Right kidney (tissue), 1 donor: Measurements from ENCODE around the gene SP100.

Source experiments
- DNase-seq: peaks from one replicate; pipeline ENCODE4 v3.0.0-alpha.2; 2016

Gene SP100

DNA sequence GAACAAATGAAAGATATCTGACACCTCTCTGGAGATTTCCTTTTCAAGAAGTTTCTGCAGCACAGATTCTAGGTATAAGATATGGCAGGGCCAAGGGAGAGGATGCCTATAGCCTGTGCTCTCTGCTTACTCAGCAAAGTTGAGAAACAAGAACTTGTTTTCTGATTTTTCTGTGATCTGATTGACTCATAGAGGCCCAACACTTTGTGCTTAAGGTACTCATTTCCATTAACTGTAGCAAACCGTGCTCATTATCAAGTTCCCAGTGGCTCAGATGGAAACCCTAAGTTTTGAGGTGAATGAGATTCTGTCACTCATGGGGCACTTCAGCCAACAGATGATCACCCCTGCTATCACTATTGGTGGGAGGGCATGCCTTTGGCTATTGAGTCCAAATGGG, 124.3 kb downstream of the SP100 start:
- no peak for DNase-seq

DNA sequence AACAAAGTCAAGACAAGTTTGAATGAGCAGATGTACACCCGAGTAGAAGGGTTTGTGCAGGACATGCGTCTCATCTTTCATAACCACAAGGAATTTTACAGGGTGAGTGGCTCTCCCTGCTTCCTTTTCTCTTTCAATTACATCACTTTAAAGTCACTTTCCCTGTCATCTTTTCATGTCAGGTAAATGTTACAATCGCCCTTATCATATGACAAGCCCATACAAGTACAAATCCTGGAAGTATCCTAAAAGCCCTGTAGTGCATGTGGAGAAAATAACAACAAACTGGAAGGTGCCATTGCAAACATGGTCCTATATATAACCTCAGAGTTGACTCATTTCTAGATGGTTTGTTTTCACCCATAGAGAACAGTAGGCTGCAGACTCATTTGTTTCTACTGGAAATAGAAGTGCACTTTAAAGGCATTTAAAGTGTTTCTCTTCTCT, 126.0 kb downstream of the SP100 start:
- DNase-seq: no peak

DNA sequence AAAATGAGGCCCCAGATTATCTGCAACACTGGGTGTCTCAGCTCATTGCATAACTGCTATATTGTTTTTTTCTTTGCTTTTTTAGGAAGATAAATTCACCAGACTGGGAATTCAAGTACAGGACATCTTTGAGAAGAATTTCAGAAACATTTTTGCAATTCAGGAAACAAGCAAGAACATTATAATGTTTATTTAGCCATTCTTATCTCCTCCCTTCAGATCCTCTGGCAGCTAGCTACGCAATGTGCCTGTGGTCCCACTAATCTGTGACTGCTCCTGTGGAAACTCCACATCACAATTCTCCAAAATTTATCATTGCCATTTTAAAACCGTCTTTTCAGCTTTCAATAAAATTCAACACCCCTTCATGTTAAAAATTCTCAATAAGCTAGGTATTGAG, 126.8 kb downstream of the SP100 start:
- DNase-seq: no peak

DNA sequence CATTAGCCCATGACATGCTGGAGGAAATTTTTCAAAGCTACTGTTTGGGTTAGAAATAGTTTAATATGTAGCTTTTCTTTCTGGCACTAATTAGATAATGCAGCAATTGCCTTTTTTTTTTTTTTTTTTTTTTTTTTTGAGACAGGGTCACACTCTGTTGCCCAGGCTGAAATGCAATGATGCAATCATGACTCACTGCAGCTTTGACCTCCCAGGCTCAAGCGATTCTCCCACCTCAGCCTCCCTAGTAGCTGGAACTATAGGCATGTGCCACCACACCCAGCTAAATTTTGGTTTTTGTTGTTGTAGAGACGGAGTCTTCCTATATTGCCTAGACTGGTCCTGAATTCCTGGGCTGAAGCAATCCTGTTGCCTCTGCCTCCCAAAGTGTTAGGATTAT, 136.2 kb downstream of the SP100 start:
- DNase-seq: no peak

DNA sequence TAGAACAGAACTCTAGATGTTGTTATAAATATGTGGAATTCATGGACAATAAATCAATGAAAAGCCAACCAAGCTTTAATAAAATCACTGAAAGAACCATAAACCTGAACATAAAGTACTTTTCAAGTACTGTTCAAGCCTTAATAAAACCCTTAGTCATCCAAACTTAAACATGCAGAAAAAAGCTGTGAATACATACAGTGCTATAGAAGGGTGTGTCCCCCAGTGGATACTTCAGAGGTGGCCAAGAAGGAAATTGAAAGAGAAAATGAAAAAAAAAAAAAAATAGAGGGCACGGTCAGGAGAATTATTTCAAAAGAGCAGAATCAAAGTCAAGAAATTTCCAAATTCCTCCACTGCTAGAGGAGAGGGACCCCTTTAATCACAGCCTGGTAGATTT, 141.1 kb downstream of the SP100 start:
- DNase-seq: no peak

DNA sequence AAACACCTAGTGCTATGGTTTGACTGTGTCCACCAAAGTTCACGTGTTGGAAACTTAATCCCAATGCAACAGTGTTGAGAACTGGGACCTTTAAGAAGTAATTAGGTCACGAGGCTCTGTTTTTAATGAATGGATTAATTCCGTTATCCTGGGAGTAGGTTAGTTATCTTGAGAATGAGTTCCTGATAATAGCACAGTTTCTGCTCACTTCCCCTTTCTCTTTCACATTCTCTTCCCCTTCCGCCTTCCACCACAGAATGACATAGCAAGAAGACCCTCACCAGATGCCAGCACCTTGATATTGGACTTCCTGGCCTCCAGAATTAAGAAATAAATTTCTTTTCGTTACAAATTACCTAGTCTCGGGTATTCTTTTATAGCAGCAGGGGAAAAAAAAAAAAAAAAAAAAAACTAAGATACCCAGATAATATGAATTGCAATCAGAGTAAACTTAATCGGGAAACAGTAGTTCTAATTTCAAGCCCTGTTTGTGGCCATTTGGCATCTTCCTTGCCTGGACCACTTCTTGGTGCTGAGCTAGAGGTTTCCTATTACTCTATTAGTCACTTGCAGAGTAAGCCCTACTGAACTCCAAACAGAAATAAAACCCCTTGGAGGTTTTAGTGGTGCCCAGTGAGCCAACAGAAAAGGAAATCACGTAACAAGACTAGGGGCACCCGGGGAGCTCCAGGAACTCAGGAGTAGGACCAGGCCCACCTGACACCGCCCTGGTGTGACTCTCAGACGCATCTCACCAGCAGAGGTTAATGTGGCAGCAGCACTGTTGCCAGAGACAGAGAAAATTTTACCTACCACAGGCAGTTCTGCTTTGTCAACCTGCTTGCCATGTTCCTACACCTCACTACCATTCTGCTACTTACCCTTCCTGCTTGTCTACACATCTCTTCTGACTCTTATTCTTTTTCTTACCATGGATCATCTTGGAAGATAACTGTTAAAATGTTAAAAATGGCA, 149.1 kb downstream of the SP100 start:
- no peak for DNase-seq

DNA sequence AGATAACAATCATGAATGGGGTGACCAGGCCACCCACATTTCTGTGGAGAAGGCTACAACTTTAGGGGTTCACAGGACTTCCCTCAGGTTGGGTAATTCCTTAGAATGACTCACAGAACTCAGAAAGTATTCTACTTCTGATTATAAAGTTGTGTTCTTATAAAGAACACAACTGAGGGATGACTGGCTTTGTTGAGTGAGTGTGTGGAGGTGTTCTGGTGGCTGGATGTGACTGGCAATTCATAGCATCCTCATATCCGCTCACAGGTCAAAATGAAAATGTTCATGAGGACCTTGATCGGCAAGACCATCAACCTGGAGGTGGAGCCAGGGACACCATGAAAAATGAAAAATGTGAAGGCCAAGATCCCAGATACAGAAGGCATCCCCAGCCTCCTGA, 153.3 kb downstream of the SP100 start:
- no peak for DNase-seq

DNA sequence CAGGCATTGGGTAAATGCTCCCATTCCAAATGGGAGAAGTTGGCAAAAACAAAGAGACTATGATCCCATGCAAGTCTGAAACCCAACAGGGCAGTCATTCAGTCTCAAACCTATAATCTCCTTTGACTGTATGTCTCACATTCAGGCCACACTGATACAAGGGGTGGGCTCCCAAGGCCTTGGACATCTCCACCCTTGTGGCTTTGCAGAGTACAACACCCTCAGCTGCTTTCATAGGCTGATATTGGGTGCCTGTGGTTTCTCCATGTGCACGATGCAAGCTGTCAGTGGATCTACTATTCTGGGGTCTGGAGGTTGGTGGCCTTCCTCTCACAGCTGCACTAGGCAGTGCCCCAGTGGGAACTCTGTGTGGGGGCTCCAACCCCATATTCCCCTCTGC, 155.0 kb downstream of the SP100 start:
- DNase-seq: no peak

DNA sequence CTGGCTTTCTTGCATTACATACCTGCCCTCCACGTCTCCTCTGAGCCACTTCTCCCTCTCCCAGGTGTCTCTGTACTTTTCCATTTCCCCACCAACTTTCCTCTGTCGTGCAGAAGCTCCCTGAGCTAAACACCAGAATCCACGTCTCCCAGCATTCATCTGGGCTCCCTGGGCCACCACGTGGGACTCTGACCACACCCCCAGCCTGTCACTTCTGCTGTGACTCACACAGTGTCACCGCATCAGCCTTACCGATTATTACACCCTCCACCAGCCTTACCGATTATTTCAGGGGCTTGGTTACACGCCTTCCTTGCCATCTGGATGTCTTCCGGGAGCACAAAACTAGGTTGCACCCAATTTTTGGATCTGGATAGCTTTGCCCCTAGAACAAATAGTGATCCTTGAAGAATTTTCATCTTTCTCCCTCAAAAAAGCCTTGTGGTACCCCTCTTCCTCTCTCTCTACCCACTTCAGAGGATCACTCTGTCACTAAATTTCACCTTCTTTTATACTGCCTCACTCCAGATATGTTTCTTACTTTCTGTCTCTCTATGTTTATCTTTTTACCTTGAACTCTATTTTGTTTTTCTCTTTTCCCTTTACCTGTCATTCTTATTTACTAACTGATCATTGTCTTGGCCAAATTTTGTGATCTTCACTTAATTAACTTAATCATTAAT, 159.8 kb downstream of the SP100 start:
- DNase-seq: no peak

DNA sequence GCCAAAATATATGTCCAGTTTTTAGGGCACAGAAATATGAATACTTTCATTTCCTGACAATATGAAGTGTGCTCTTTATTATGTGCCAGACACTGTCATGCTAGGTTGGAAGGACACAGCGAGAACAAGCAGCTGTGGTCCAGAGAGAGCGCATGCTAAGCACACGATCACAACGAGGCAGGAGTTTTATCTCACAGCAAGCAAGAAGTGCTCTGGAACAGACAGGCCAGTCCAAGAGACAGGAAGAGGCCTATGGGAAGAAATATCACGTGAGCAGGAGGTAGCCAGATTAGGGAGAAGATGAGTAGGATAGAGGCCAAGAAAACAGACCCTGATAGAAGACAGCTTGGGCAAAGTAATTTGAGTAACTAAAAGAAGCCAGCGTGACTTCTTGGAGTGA, 161.1 kb downstream of the SP100 start:
- DNase-seq: no peak

DNA sequence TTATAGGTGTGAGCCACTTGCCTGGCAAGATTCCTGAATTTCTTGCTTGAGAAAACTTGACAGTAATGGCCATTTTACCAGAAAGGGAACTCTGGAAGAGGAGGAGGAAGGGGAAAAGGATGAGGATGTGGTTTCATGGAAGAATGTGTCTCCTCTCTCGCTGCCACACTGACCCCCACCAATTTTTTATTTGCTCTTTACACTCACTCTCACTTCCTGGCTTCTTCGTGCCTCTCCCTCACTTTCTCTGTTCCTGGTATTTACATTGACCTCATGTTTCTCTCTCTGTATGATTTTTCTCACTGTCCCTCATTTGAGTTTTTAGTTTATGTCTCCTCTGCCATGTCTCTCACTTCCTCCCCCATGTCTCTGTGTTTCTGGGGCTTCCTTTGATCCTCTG, 162.1 kb downstream of the SP100 start:
- DNase-seq: no peak

DNA sequence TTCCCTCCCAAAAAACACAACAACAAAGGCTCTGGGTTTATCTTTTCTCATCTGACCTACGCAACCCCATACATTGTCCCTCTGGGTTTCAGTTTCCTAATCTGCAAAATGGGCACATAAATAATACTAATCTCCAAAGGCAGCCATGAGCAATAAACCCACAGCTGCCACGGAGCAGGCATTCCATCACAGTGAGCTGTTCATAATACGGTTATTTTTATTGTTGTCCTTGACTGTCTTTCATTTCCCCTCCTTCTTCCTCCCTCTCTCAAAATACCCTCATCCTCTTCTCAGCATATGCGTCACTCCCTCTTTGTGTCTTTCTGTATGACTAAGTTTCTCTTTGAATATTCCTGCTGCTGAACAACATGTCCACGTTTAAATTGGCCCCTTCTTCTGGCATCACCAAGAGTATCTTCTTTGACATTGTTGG, 166.9 kb downstream of the SP100 start:
- no peak for DNase-seq

DNA sequence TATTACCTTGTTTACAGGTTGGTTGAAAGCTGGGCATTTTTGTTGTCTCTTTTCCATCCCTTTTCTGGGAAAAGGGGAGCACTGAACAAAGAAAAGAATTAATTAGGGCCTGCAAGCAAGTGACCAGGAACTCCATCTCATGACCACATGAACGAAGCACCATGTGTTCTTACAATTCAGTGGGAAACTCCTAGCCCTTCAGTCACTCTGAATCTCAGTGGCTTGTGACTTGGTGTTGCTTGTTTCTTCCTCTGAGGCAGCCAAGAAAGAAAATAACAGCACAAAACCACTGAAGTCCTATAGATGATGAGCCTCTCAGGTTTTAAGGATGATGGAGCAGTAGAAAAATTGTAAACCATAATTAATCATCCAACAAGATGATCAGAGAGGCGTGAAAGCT, 167.6 kb downstream of the SP100 start:
- no peak for DNase-seq

DNA sequence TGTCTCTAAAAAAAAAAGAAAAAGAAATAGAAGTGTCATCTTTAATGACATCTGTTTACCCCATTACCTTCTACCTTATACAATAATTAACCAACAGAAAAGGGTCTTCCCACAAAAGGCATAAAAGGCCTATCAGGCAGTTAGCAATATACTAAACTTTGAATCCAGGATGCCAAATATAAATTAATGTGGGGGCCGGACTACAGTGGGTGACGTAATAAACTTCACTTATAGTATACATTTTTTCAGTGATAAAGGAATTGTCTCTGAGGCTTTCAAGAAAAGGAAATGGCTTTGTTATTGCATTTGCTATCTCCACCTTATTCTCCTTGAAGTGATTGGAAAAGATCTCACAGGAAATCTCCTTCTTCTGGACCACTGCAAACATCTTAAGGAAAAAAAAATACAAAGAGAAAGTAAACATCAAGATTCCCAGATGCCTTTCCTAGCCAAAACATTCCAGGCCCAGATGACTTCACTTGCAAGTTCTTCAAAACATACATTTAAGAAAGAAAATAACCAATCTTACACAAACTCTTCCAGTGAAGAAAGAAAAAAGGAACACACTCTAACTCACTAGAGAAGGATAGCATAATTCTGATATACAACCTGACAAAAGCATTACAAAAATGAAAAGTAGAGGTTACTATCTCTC, 170.5 kb downstream of the SP100 start:
- DNase-seq: no peak

DNA sequence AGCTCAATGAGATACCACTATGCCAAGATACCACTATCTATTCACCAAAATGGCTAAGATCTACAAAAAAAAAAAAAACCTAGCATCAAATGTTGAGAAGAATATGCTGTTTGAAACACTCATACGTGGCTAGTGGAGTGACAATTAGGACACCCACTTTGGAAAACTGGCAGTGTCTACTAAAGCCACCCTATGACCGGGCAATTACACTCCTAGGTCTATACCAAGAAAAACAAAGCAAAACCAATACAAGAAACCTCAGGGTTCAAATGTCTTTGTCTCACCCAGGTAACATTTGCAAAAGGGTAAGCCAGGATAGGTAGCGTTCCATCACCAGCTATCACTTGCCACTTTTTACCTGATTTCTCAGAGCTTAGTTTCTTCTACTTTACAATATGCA, 173.0 kb downstream of the SP100 start:
- DNase-seq: no peak

DNA sequence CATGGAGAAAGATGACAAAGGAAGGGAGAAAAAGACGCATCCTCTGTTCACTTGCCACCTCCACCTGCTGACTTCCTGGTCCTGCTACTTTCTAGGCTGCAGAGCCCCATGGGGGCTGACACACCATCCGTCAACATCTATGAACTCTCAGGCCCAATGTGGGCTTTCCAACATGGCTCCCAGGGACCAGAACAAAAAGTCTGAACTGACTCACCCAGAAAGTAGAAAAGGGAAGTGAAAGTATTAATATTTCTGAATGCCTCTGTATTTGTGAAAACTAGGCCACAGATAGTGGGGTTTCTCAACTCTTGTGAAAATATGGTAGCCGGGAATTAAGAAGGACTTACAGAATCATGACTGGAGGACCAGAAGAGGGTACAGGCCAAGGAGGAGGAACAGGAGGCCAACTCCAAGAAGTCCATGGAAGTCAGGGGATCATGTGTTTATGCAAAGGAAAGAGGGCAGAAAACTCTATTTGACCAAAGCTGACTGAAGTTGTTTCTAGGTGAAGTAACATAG, 173.6 kb downstream of the SP100 start:
- DNase-seq: no peak

DNA sequence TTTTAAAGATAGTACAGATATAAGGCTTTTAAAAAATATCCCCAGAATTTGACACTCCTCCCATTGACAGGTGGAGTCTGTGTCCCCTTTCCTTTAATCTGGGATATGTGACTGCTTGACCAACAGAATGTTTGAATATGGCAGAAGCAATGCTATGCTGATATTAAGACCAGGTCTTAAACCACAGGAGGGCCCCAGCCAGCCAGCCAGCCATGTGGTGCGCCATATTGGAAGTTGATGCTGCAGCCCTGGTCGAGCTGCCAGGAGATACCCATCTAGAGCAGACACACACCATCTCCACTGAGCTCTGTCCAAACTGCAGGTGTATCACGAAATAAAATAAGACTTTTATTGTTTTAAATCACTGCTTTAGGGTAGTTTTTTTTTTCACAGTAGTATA, 174.3 kb downstream of the SP100 start:
- no peak for DNase-seq

DNA sequence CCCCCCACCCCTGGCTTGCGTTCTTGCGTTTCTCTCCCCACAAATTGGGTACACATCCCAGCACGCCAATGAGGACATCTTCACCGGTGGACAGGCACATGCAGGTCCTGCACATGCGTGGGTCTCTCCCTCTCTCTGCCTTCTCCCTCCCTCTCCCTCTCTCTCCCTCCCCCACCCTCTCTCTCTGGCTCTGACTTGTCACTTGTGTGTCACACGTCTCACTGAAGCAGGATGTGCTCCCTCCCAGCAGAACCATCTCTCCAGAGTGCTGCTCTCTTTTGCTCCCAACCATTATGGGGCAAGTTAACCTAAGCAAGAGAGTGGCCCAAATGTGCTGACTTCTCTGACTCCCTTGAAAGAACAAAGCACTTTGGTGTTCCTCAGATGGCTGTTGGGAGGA, 175.8 kb downstream of the SP100 start:
- DNase-seq: no peak

DNA sequence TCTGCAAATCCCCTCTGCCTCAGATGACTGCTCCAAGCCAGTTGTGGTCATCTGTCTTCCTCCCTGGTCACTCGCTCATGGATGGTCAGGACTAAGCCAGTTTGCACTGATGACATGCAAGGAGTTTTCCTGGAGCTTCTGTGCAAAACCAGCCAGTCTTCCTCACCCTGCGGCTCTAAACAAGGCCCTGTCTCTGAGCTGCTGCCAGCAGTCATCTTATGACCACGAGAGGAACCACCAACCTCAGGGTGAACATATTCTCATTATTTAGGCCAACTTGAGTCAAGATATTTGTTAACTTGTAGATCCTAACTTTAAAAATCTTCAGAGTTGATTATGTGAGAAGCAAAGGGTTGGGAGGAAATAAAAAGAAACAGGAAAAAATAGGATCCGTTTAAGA, 176.8 kb downstream of the SP100 start:
- no peak for DNase-seq
